EL (cell line): Measurements from ENCODE around the gene CD84.
"Not testable (repeated sequence)": the region's sequence is repeated elsewhere in the genome, so short reads cannot be mapped to it uniquely, and the experiment has no call there.

Experiments used
- DNase-seq: peaks from one replicate; pipeline ENCODE4 v3.0.0-alpha.2; 2016

Gene CD84

GRCh38 chr1:160500321-160500990 is 78.8 kb downstream of the CD84 start:
- DNase-seq = no peak

- DNase-seq = no peak
Observed at GRCh38 chr1:160499631-160500030, 79.7 kb downstream of the CD84 start.

DNA sequence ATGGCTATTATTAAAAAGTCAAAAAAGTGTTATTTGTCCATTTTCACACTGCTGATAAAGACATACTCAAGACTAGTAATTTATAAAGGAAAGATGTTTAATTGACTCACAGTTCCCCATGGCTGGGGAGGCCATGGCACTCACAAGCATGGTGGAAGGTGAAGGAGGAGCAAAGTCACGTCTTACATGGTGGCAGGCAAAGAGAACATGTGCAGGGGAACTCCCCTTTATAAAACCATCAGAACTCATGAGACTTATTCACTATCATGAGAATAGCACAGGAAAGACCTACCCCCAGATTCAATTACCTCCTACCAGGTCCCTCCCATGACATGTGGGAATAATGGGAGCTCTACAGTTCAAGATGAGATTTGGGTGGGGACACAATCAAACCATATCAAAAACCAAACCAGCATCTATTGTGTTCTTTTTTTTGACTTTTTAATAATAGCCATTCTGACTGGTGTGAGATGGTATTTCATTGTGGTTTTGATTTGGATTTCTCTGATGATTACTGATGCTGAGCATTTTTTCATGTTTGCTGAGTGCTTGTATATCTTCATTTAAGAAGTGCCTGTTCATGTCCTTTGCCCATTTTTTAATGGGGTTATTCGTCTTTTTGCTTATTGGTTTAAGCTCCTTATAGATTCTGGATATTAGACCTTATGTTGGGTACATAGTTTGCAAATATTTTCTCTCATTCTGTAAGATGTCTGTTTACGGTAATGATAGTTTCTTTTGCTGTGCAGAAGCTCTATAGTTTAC is 80.8 kb downstream of the CD84 start:
- not testable (repeated sequence) for DNase-seq

GRCh38 chr1:160496334-160496733 is 83.0 kb downstream of the CD84 start:
- DNase-seq = no peak

- peak; percentile 5 for DNase-seq
Observed at GRCh38 chr1:160494620-160495019, 84.7 kb downstream of the CD84 start.

DNA sequence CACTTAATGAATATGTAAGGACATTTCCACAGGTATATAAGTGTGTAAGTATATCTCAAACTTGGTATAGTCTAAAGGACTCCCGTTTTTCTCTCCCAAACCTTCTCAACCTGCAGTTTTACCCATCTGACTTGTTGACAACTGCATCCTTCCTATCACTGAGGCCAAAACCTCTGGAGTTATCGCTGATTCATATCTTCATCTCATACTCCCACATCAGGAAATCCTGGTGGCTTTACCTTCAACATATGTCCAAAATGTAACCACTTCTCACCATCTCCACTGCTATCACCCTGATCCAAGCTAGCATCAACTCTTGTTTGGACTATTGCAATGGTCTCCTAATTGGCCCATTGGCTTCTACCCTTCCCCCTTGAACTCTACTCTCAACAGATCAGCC is 86.7 kb downstream of the CD84 start:
- no peak for DNase-seq

GRCh38 chr1:160491981-160492380 is 87.3 kb downstream of the CD84 start:
- no peak for DNase-seq
